Smooth muscle cell (in vitro differentiated cells): Measurements from ENCODE around the gene RTBDN. TPM values are rescaled to one million over a fixed set of nuclear protein-coding genes. Genes with fewer than 3 reads are reported as not detected.

Source experiments
- DNase-seq: peaks from one replicate; lab custom pipeline; 2025; ENCODE audit not compliant: unreplicated experiment; lab: John Stamatoyannopoulos, UW
- H2AFZ ChIP-seq: fragments of 200-600 bp; sonication (generic); 2 replicates; pipeline ENCODE4 v1.6.0; 2016; ENCODE audit warnings: antibody characterized with exemption, low read depth, mild to moderate bottlenecking
- H3F3A ChIP-seq: fragments of 200-600 bp; sonication (generic); 2 replicates; pipeline ENCODE4 v1.6.0; 2017; ENCODE audit warnings: antibody characterized with exemption, low read depth
- H3K27ac ChIP-seq: fragments of 200-600 bp; sonication (generic); 2 replicates; pipeline ENCODE4 v1.5.1; 2016; ENCODE audit warnings: low read depth, mild to moderate bottlenecking
- H3K27me3 ChIP-seq: fragments of 200-600 bp; sonication (generic); 2 replicates; pipeline ENCODE4 v1.6.1; 2016; ENCODE audit warnings: low read depth, mild to moderate bottlenecking
- H3K36me3 ChIP-seq: fragments of 200-600 bp; sonication (generic); 2 replicates; pipeline ENCODE4 v1.5.1; 2016; ENCODE audit warnings: low read depth
- H3K4me1 ChIP-seq: fragments of 200-600 bp; sonication (generic); 2 replicates; pipeline ENCODE4 v1.5.1; 2016; ENCODE audit warnings: low read depth
- H3K4me2 ChIP-seq: fragments of 200-600 bp; sonication (generic); 2 replicates; pipeline ENCODE4 v1.6.0; 2016; ENCODE audit warnings: mild to moderate bottlenecking
- H3K4me3 ChIP-seq: fragments of 200-600 bp; sonication (generic); 2 replicates; pipeline ENCODE4 v1.5.1; 2016; ENCODE audit warnings: mild to moderate bottlenecking
- H3K79me2 ChIP-seq: fragments of 200-600 bp; sonication (generic); 2 replicates; pipeline ENCODE4 v1.6.0; 2016; ENCODE audit warnings: low read depth, mild to moderate bottlenecking
- H3K9ac ChIP-seq: fragments of 200-600 bp; sonication (generic); 2 replicates; pipeline ENCODE4 v1.6.0; 2016; ENCODE audit warnings: low read depth
- H3K9me3 ChIP-seq: fragments of 200-600 bp; sonication (generic); replicated peaks from 2 replicates; pipeline ENCODE4 v1.5.1; 2016; ENCODE audit warnings: low read depth
- H4K20me1 ChIP-seq: fragments of 200-600 bp; sonication (generic); 2 replicates; pipeline ENCODE4 v1.6.0; 2016; ENCODE audit warnings: low read depth
- CTCF ChIP-seq: fragments of 200-600 bp; sonication (generic); IDR thresholded peaks from 2 replicates; pipeline ENCODE4 v1.5.1; 2017; ENCODE audit warnings: borderline replicate concordance, mild to moderate bottlenecking, antibody characterized with exemption; ENCODE audit not compliant: insufficient read depth, poor library complexity, severe bottlenecking
- WGBS: methylation state at CpG from one replicate; pipeline ENCODE4 v1.1.7; 2016; ENCODE audit warnings: low lambda C conversion rate; 5-methylcytosine and 5-hydroxymethylcytosine counted together
- polyA plus RNA-seq: library from polyadenylated mRNA; unstranded; fragments of >200 nt; fragmentation: Nextera tagmentation; extraction: Ambion mirVana; gene quantifications from 2 replicates; pipeline ENCODE4 v1.2.1, GENCODE V29; 2016
- total RNA-seq: library from RNA; depleted of rRNA; stranded (reverse); fragments of >200 nt; gene quantifications from 2 replicates; pipeline ENCODE4 v1.2.3, GENCODE V29; 2014

The RTBDN gene
- total and polyA plus RNA-seq, 2 experiments from 2014 or later, result 1.7 TPM; not detected in 1

- H3F3A ChIP-seq, result no peaks in the 10 kb centered on the region
- DNase-seq, result no peak
- H3K36me3 ChIP-seq, result no peaks in the 10 kb centered on the region
- H3K27ac ChIP-seq, result no peak overlapping the region
- H3K4me2 ChIP-seq, result no peak overlapping the region
- WGBS, result 75% methylated on average over 69 of the region's 70 CpGs
- no peak overlapping the region for H2AFZ ChIP-seq
- no peaks in the 10 kb centered on the region for H4K20me1 ChIP-seq
- H3K79me2 ChIP-seq, result no peaks in the 10 kb centered on the region
- no peak overlapping the region for H3K9ac ChIP-seq
- H3K9me3 ChIP-seq, result no peaks in the 10 kb centered on the region
- H3K27me3 ChIP-seq, result no peaks in the 10 kb centered on the region
- no peak for TF ChIP-seq CTCF
- H3K4me3 ChIP-seq, result no peak overlapping the region
- H3K4me1 ChIP-seq, result no peaks in the 10 kb centered on the region
These were observed 38.8 kb upstream of the RTBDN start for GRCh38 chr19:12872941-12873890.

- no peaks in the 10 kb centered on the region for H3K79me2 ChIP-seq
- H3K9ac ChIP-seq, result no peak overlapping the region
- no peaks in the 10 kb centered on the region for H3K9me3 ChIP-seq
- H3K4me2 ChIP-seq, result no peak overlapping the region
- no peak for DNase-seq
- H3K27ac ChIP-seq, result no peak overlapping the region
- TF ChIP-seq CTCF, result no peak
- 93% methylated on average over 5 of the region's 5 CpGs for WGBS
- peaks cover 1% of the 10 kb centered on the region for H3K4me1 ChIP-seq
- no peaks in the 10 kb centered on the region for H3F3A ChIP-seq
- no peak overlapping the region for H3K4me3 ChIP-seq
- no peaks in the 10 kb centered on the region for H4K20me1 ChIP-seq
- no peaks in the 10 kb centered on the region for H3K27me3 ChIP-seq
- no peak overlapping the region for H2AFZ ChIP-seq
- H3K36me3 ChIP-seq, result no peaks in the 10 kb centered on the region
These were observed 37.9 kb upstream of the RTBDN start for GRCh38 chr19:12872255-12872654.

GRCh38 chr19:12871681-12872080 is 37.3 kb upstream of the RTBDN start:
- no peak for TF ChIP-seq CTCF
- Histone ChIP-seq H3K27me3 (no peaks in the 10 kb centered on the region), H3K79me2 (no peaks in the 10 kb centered on the region), H3K9me3 (no peaks in the 10 kb centered on the region), H3K4me3 (no peak overlapping the region), H3K36me3 (no peaks in the 10 kb centered on the region), H3F3A (no peaks in the 10 kb centered on the region), H2AFZ (no peak overlapping the region), H3K9ac (no peak overlapping the region), H3K27ac (no peak overlapping the region), H3K4me2 (no peak overlapping the region), H4K20me1 (no peaks in the 10 kb centered on the region), H3K4me1 (peaks cover 4% of the 10 kb centered on the region)
- DNase-seq, result no peak
- WGBS, result 94% methylated on average over 3 of the region's 3 CpGs

GRCh38 chr19:12868540-12869112 is 34.2 kb upstream of the RTBDN start:
- H3K36me3 ChIP-seq, result no peaks in the 10 kb centered on the region
- H3K27me3 ChIP-seq, result no peaks in the 10 kb centered on the region
- H3F3A ChIP-seq, result no peaks in the 10 kb centered on the region
- 94% methylated on average over 10 of the region's 10 CpGs for WGBS
- peaks cover 4% of the 10 kb centered on the region for H3K4me1 ChIP-seq
- no peak overlapping the region for H3K4me2 ChIP-seq
- TF ChIP-seq CTCF, result no peak
- H3K9me3 ChIP-seq, result no peaks in the 10 kb centered on the region
- no peak overlapping the region for H3K27ac ChIP-seq
- H3K4me3 ChIP-seq, result no peak overlapping the region
- no peaks in the 10 kb centered on the region for H3K79me2 ChIP-seq
- H4K20me1 ChIP-seq, result no peaks in the 10 kb centered on the region
- H2AFZ ChIP-seq, result no peak overlapping the region
- H3K9ac ChIP-seq, result no peak overlapping the region
- DNase-seq, result no peak
